CD4-positive, alpha-beta T cell (primary cell): ENCODE data around the gene GRIK5. TPM values are rescaled to one million over a fixed set of nuclear protein-coding genes. Genes with fewer than 3 reads are reported as not detected.

Source experiments
- ATAC-seq: fragments of 200-7000 bp; cut with Tn5 transposase; one replicate; pipeline ENCODE4 v1.10.0; 2022; ENCODE audit warnings: mild to moderate bottlenecking; ENCODE audit not compliant: poor library complexity
- CTCF ChIA-PET: fragments of 350-600 bp; sonication (Branson Sonifier 250); formaldehyde crosslinking; loops from one replicate; lab custom pipeline; 2021; ENCODE audit warnings: antibody characterized with exemption, inconsistent platforms; lab: Charles Lee
- POLR2A ChIA-PET: fragments of 350-600 bp; sonication (Branson Sonifier 250); formaldehyde crosslinking; loops from one replicate; lab custom pipeline; 2021; ENCODE audit warnings: antibody characterized with exemption, inconsistent platforms; lab: Charles Lee
- DNase-seq, 14 experiments: peaks; one replicate each; pipeline ENCODE4 v3.0.0-alpha.2; 2013 to 2020; ENCODE audit warnings: mixed read lengths in 2 of 14
- H3K27ac ChIP-seq, 2 donors: one replicate each; pipeline versions ENCODE4 v1.5.1 to v1.7.0; 2013; ENCODE audit warnings: low read length in 2 of 2, low read depth in 1 of 2, mild to moderate bottlenecking in 1 of 2
- H3K27me3 ChIP-seq, 2 experiments: 1 replicate in 1 of 2; 2 replicates in 1 of 2; pipeline versions ENCODE4 v1.6.1 to v1.7.0; 2013; ENCODE audit warnings: low read length in 2 of 2, control low read depth in 1 of 2, mild to moderate bottlenecking in 1 of 2, moderate library complexity in 1 of 2; ENCODE audit not compliant: insufficient read depth in 2 of 2, control insufficient read depth in 1 of 2
- H3K36me3 ChIP-seq: one replicate; pipeline ENCODE4 v1.6.1; 2013; ENCODE audit warnings: low read length, control low read depth; ENCODE audit not compliant: insufficient read depth
- H3K4me1 ChIP-seq: one replicate; pipeline ENCODE4 v1.6.1; 2013; ENCODE audit warnings: low read length, control low read depth; ENCODE audit not compliant: insufficient read depth
- H3K4me3 ChIP-seq: one replicate; pipeline ENCODE4 v1.5.1; 2013; ENCODE audit warnings: mild to moderate bottlenecking, low read length, moderate library complexity
- H3K9me3 ChIP-seq, 2 experiments: 1 replicate in 1 of 2; 2 replicates in 1 of 2; pipeline versions ENCODE4 v1.6.1 to v1.7.0; 2013; ENCODE audit warnings: low read length in 2 of 2, mild to moderate bottlenecking in 2 of 2, control low read depth in 1 of 2, moderate library complexity in 1 of 2; ENCODE audit not compliant: control insufficient read depth in 1 of 2, insufficient read depth in 1 of 2
- H3K27ac Mint-ChIP-seq: one replicate; pipeline ENCODE4 v1.8.0; 2020; ENCODE audit warnings: mixed read lengths
- H3K27me3 Mint-ChIP-seq: one replicate; pipeline ENCODE4 v1.8.0; 2021; ENCODE audit warnings: mixed read lengths
- H3K36me3 Mint-ChIP-seq: one replicate; pipeline ENCODE4 v1.8.0; 2021; ENCODE audit warnings: low read depth, mixed read lengths
- H3K4me1 Mint-ChIP-seq: one replicate; pipeline ENCODE4 v1.8.0; 2021; ENCODE audit warnings: low read depth, mixed read lengths
- H3K4me3 Mint-ChIP-seq: one replicate; pipeline ENCODE4 v1.8.0; 2020; ENCODE audit warnings: mild to moderate bottlenecking, mixed read lengths
- H3K9me3 Mint-ChIP-seq: one replicate; pipeline ENCODE4 v1.8.0; 2020; ENCODE audit warnings: mixed read lengths
- CTCF ChIP-seq: fragments of 200-600 bp; IDR thresholded peaks from one replicate; pipeline ENCODE4 v1.8.0; 2022; ENCODE audit warnings: antibody characterized with exemption, mild to moderate bottlenecking
- intact Hi-C, 2 experiments: fragments of 100-400 bp; cut with DNase I in 1 of 2; cut with micrococcal nuclease in 1 of 2; formaldehyde crosslinking; loops; one replicate each; pipeline versions ENCODE4 v1.15.1 to v1.9.0; 2023 to 2025; cut with DNase I, micrococcal nuclease
- total RNA-seq, 174 experiments: library from RNA in 2 of 174; stranded (reverse) in 2 of 174; gene quantifications; one replicate each; pipeline ENCODE4 v1.2.3 and lab custom pipeline; 2021 to 2026

The GRIK5 gene
- total RNA-seq, 2 experiments from 2014 or later = 0.66 to 0.75 TPM

GRCh38 chr19:42062381-42062780, 7.6 kb downstream of the GRIK5 start:
- H3K27me3 Mint-ChIP-seq = peaks cover 16% of the 10 kb centered on the region
- no peak for ATAC-seq
- ChIA-PET CTCF (no interaction called here), POLR2A (no interaction called here)
- H3K27ac Mint-ChIP-seq = no peak overlapping the region
- Histone ChIP-seq H3K36me3 (no peaks in the 10 kb centered on the region), H3K27me3 (peaks cover 0 to 14% of the 10 kb centered on the region in 2 experiments), H3K27ac (no peak overlapping the region), H3K4me1 (peaks cover 5% of the 10 kb centered on the region), H3K9me3 (no peaks in the 10 kb centered on the region), H3K4me3 (no peak overlapping the region)
- TF ChIP-seq CTCF = no peak
- H3K4me3 Mint-ChIP-seq = no peak overlapping the region
- intact Hi-C loops = no loop called here
- H3K36me3 Mint-ChIP-seq = no peaks in the 10 kb centered on the region
- H3K4me1 Mint-ChIP-seq = no peaks in the 10 kb centered on the region
- DNase-seq = no peak
- H3K9me3 Mint-ChIP-seq = no peaks in the 10 kb centered on the region

GRCh38 chr19:42060117-42060516, 9.9 kb downstream of the GRIK5 start:
- H3K27me3 ChIP-seq = no peaks in the 10 kb centered on the region
- H3K9me3 ChIP-seq = no peaks in the 10 kb centered on the region
- ATAC-seq = no peak
- ChIA-PET POLR2A (no interaction called here), CTCF (no interaction called here)
- no peaks in the 10 kb centered on the region for H3K9me3 Mint-ChIP-seq
- no peak overlapping the region for H3K4me3 ChIP-seq
- H3K36me3 ChIP-seq = no peaks in the 10 kb centered on the region
- peaks cover 16% of the 10 kb centered on the region for H3K27me3 Mint-ChIP-seq
- no peaks in the 10 kb centered on the region for H3K4me1 ChIP-seq
- DNase-seq = no peak
- no peak overlapping the region for H3K27ac ChIP-seq
- no peak overlapping the region for H3K4me3 Mint-ChIP-seq
- no peaks in the 10 kb centered on the region for H3K4me1 Mint-ChIP-seq
- intact Hi-C loops = no loop called here
- TF ChIP-seq CTCF = no peak
- no peaks in the 10 kb centered on the region for H3K36me3 Mint-ChIP-seq
- H3K27ac Mint-ChIP-seq = no peak overlapping the region

GRCh38 chr19:42059196-42059595, 10.8 kb downstream of the GRIK5 start:
- peaks cover 11% of the 10 kb centered on the region for H3K27me3 Mint-ChIP-seq
- no peaks in the 10 kb centered on the region for H3K4me1 Mint-ChIP-seq
- ATAC-seq (no peak), DNase-seq (no peak)
- ChIA-PET CTCF (no interaction called here), POLR2A (no interaction called here)
- H3K9me3 Mint-ChIP-seq = no peaks in the 10 kb centered on the region
- intact Hi-C loops = no loop called here
- H3K27me3 ChIP-seq = no peaks in the 10 kb centered on the region
- no peaks in the 10 kb centered on the region for H3K36me3 Mint-ChIP-seq
- H3K27ac ChIP-seq = no peak overlapping the region
- no peak overlapping the region for H3K27ac Mint-ChIP-seq
- H3K36me3 ChIP-seq = no peaks in the 10 kb centered on the region
- no peak overlapping the region for H3K4me3 ChIP-seq
- no peaks in the 10 kb centered on the region for H3K4me1 ChIP-seq
- no peak overlapping the region for H3K4me3 Mint-ChIP-seq
- no peaks in the 10 kb centered on the region for H3K9me3 ChIP-seq
- TF ChIP-seq CTCF = no peak
